Calu3 (cell line): ENCODE results near the gene XIRP1. TPM values are rescaled to one million over a fixed set of nuclear protein-coding genes. Genes with fewer than 3 reads are reported as not detected.

Experiments used
- BruUV-seq: library from RNA; stranded (reverse); fragments of 400-500 nt; replicated peaks from 2 replicates; lab custom pipeline; 2021; lab: Mats Ljungman, UMichigan
- CTCF ChIA-PET: fragments of 300-600 bp; sonication (Branson Sonifier 250); formaldehyde crosslinking; loops from one replicate; lab custom pipeline; 2022; ENCODE audit warnings: antibody characterized with exemption; lab: Charles Lee
- DNase-seq: peaks from one replicate; pipeline ENCODE4 v3.0.0; 2022
- H3K27ac Mint-ChIP-seq: one replicate; pipeline ENCODE4 v1.8.0; 2022; ENCODE audit warnings: mixed read lengths; ENCODE audit not compliant: unreplicated experiment
- H3K27me3 Mint-ChIP-seq: one replicate; pipeline ENCODE4 v1.8.0; 2022; ENCODE audit warnings: mixed read lengths; ENCODE audit not compliant: unreplicated experiment
- H3K36me3 Mint-ChIP-seq: one replicate; pipeline ENCODE4 v1.8.0; 2022; ENCODE audit warnings: mild to moderate bottlenecking, moderate library complexity, mixed read lengths; ENCODE audit not compliant: insufficient read depth, unreplicated experiment
- H3K4me1 Mint-ChIP-seq: one replicate; pipeline ENCODE4 v1.8.0; 2022; ENCODE audit warnings: mild to moderate bottlenecking, low read depth, mixed read lengths; ENCODE audit not compliant: unreplicated experiment
- H3K4me3 Mint-ChIP-seq: one replicate; pipeline ENCODE4 v1.8.0; 2022; ENCODE audit warnings: mild to moderate bottlenecking, low read depth, moderate library complexity, mixed read lengths; ENCODE audit not compliant: unreplicated experiment
- H3K9me3 Mint-ChIP-seq: one replicate; pipeline ENCODE4 v1.8.0; 2022; ENCODE audit warnings: low read depth, mixed read lengths; ENCODE audit not compliant: unreplicated experiment
- CTCF ChIP-seq: fragments of 200-600 bp; IDR thresholded peaks from one replicate; pipeline ENCODE4 v1.8.0; 2022; ENCODE audit warnings: antibody characterized with exemption; ENCODE audit not compliant: unreplicated experiment
- intact Hi-C: fragments of 100-400 bp; cut with micrococcal nuclease; formaldehyde crosslinking; loops from one replicate; pipeline ENCODE4 v1.10.0; 2022; ENCODE audit not compliant: unreplicated experiment
- total RNA-seq: library from RNA; stranded (reverse); gene quantifications from 2 replicates; pipeline ENCODE4 v1.2.3, GENCODE V29; 2022

The XIRP1 gene
- total RNA-seq, 1 experiment from 2014 or later, result not detected

- TF ChIP-seq CTCF, result no peak
- Mint-ChIP-seq H3K27me3 (peaks cover 58% of the 10 kb centered on the region), H3K4me1 (no peaks in the 10 kb centered on the region), H3K36me3 (no peaks in the 10 kb centered on the region), H3K9me3 (no peaks in the 10 kb centered on the region), H3K4me3 (no peak overlapping the region), H3K27ac (no peak overlapping the region)
- CTCF ChIA-PET, result interaction anchor here (0.5 to 0.6 kb wide), 2 partner anchors 158 to 176 kb away, joined by 3 read pairs; no protein-coding TSS in a partner anchor
- intact Hi-C loops, result no loop called here
- no peak for DNase-seq
- BruUV-seq, result no TSS peak
Measured at GRCh38 chr3:39226106-39226741, 33.8 kb upstream of the XIRP1 start.

- no peaks in the 10 kb centered on the region for H3K4me1 Mint-ChIP-seq
- no peak for DNase-seq
- TF ChIP-seq CTCF, result no peak
- no peaks in the 10 kb centered on the region for H3K9me3 Mint-ChIP-seq
- H3K36me3 Mint-ChIP-seq, result no peaks in the 10 kb centered on the region
- peaks cover 63% of the 10 kb centered on the region for H3K27me3 Mint-ChIP-seq
- intact Hi-C loops, result no loop called here
- H3K4me3 Mint-ChIP-seq, result no peak overlapping the region
- no TSS peak for BruUV-seq
- CTCF ChIA-PET, result no interaction called here
- H3K27ac Mint-ChIP-seq, result no peak overlapping the region
Measured at GRCh38 chr3:39224288-39224687, 31.9 kb upstream of the XIRP1 start.

GRCh38 chr3:39222939-39223338, 30.5 kb upstream of the XIRP1 start:
- no peaks in the 10 kb centered on the region for H3K36me3 Mint-ChIP-seq
- intact Hi-C loops, result no loop called here
- no TSS peak for BruUV-seq
- no peaks in the 10 kb centered on the region for H3K4me1 Mint-ChIP-seq
- H3K9me3 Mint-ChIP-seq, result no peaks in the 10 kb centered on the region
- no peak for TF ChIP-seq CTCF
- H3K27me3 Mint-ChIP-seq, result peaks cover 76% of the 10 kb centered on the region
- CTCF ChIA-PET, result no interaction called here
- H3K4me3 Mint-ChIP-seq, result no peak overlapping the region
- H3K27ac Mint-ChIP-seq, result no peak overlapping the region
- no peak for DNase-seq

GRCh38 chr3:39222462-39222861, 30.1 kb upstream of the XIRP1 start:
- TF ChIP-seq CTCF, result no peak
- BruUV-seq, result no TSS peak
- Mint-ChIP-seq H3K4me1 (no peaks in the 10 kb centered on the region), H3K27me3 (peaks cover 81% of the 10 kb centered on the region), H3K9me3 (no peaks in the 10 kb centered on the region), H3K36me3 (no peaks in the 10 kb centered on the region), H3K27ac (no peak overlapping the region), H3K4me3 (no peak overlapping the region)
- no peak for DNase-seq
- intact Hi-C loops, result no loop called here
- CTCF ChIA-PET, result no interaction called here
